K562 (cell line): Measurements from ENCODE around the gene CEMIP. TPM values are rescaled to one million over a fixed set of nuclear protein-coding genes. Genes with fewer than 3 reads are reported as not detected.
A peak's percentile ranks its signal among the peaks of the same experiment; 100 is the strongest.

Experiments
- BRCA1 ChIP-seq, 2 experiments: fragments of 450-650 bp in 1 of 2; sonication (generic) in 1 of 2; formaldehyde crosslinking in 1 of 2; IDR thresholded peaks; 2 replicates each; pipeline versions ENCODE4 v1.5.0 to v1.6.1; 2017 to 2020; ENCODE audit warnings: mild to moderate bottlenecking in 1 of 2, missing genetic modification reagents in 1 of 2
- CCNT2 ChIP-seq: IDR thresholded peaks from 2 replicates; pipeline ENCODE4 v1.6.1; 2011; ENCODE audit warnings: borderline replicate concordance, low read depth, mild to moderate bottlenecking, moderate library complexity, mixed read lengths, low read length; ENCODE audit not compliant: insufficient read length; ENCODE audit errors: extremely low read depth
- CREM ChIP-seq: IDR thresholded peaks from 2 replicates; pipeline ENCODE4 v1.6.1; 2014; ENCODE audit warnings: antibody characterized with exemption, low read depth
- CTBP1 ChIP-seq: fragments of 450-650 bp; IDR thresholded peaks from 2 replicates; pipeline ENCODE4 v1.6.1; 2016; ENCODE audit warnings: borderline replicate concordance
- DPF2 ChIP-seq: fragments of 450-650 bp; IDR thresholded peaks from 2 replicates; pipeline ENCODE4 v1.6.1; 2016
- EP300 ChIP-seq: IDR thresholded peaks from 2 replicates; pipeline ENCODE4 v1.6.1; 2012; ENCODE audit warnings: low read length, improper control_type of control experiment
- ETS2 ChIP-seq: IDR thresholded peaks from 2 replicates; pipeline ENCODE4 v1.6.1; 2016; ENCODE audit warnings: borderline replicate concordance, missing genetic modification characterization, mild to moderate bottlenecking, moderate library complexity, missing compliant biosample characterization; ENCODE audit not compliant: poor library complexity, severe bottlenecking
- FOXK2 ChIP-seq, 2 experiments: fragments of 450-650 bp; IDR thresholded peaks in 1 of 2; conservative IDR thresholded peaks in 1 of 2; 2 replicates each; pipeline ENCODE4 v1.6.1; 2016; ENCODE audit warnings: low read depth in 2 of 2, mild to moderate bottlenecking in 1 of 2
- KDM1A ChIP-seq, 2 experiments: fragments of 450-650 bp; IDR thresholded peaks; 2 replicates each; pipeline ENCODE4 v1.6.1; 2016; ENCODE audit warnings: mild to moderate bottlenecking in 2 of 2
- MAZ ChIP-seq, 2 experiments: fragments of 450-650 bp in 1 of 2; sonication (generic) in 1 of 2; formaldehyde crosslinking; IDR thresholded peaks in 1 of 2; conservative IDR thresholded peaks in 1 of 2; 2 replicates each; pipeline versions ENCODE4 v1.4.0 to v1.5.0; 2020; ENCODE audit warnings: mild to moderate bottlenecking in 1 of 2, missing genetic modification reagents in 1 of 2
- MYNN ChIP-seq, 2 experiments: sonication (generic); formaldehyde crosslinking in 1 of 2; IDR thresholded peaks; 2 replicates each; pipeline versions ENCODE4 v1.5.0 to v1.6.1; 2016 to 2020; ENCODE audit warnings: antibody characterized with exemption in 1 of 2, missing genetic modification reagents in 1 of 2
- NRF1 ChIP-seq, 2 experiments: fragments of 450-650 bp; IDR thresholded peaks in 1 of 2; conservative IDR thresholded peaks in 1 of 2; 2 replicates each; pipeline ENCODE4 v1.6.1; 2014; ENCODE audit warnings: mild to moderate bottlenecking in 2 of 2
- PHB2 ChIP-seq: fragments of 450-650 bp; IDR thresholded peaks from 2 replicates; pipeline ENCODE4 v1.6.1; 2017; ENCODE audit warnings: low read depth
- PTBP1 ChIP-seq: fragments of 200-400 bp; formaldehyde crosslinking; IDR thresholded peaks from 2 replicates; pipeline ENCODE4 v1.6.1; 2017; ENCODE audit warnings: low read depth, low read length
- SMARCE1 ChIP-seq: fragments of 450-650 bp; IDR thresholded peaks from 2 replicates; pipeline ENCODE4 v1.7.1; 2016; ENCODE audit warnings: mild to moderate bottlenecking
- TRIM24 ChIP-seq, 2 experiments: fragments of 450-650 bp; IDR thresholded peaks; 2 replicates each; pipeline ENCODE4 v1.6.1; 2016
- YY1 ChIP-seq, 3 experiments: IDR thresholded peaks; 2 replicates each; pipeline ENCODE4 v1.6.1; 2011; ENCODE audit warnings: low read length in 2 of 3, mild to moderate bottlenecking in 2 of 3, moderate library complexity in 2 of 3, borderline replicate concordance in 1 of 3, control low read depth in 1 of 3, low read depth in 1 of 3; ENCODE audit not compliant: insufficient read depth in 3 of 3, insufficient replicate concordance in 2 of 3, control insufficient read depth in 1 of 3, insufficient read length in 1 of 3; ENCODE audit errors: extremely low read depth in 1 of 3
- polyA plus RNA-seq, 8 experiments: library from polyadenylated mRNA; depleted of rRNA in 4 of 8; stranded (reverse) in 5 of 8; unstranded in 3 of 8; fragments of >200 nt; fragmentation: Nextera tagmentation in 2 of 8; fragmentation: Illumina TruSeq in 1 of 8; extraction: Ambion mirVana in 2 of 8; extraction: Trizol in 1 of 8; gene quantifications; 2 replicates each; pipeline versions ENCODE4 v1.2.1 to v1.2.3, GENCODE V29; 2011 to 2014; ENCODE audit warnings: inconsistent platforms in 1 of 8, missing spikeins in 1 of 8
- total RNA-seq, 7 experiments: library from RNA; depleted of rRNA in 6 of 7; stranded (reverse); fragments of >200 nt in 6 of 7; fragmentation: Illumina TruSeq in 2 of 7; extraction: Trizol in 2 of 7; gene quantifications; 2 replicates each; pipeline versions ENCODE4 v1.2.1 to v1.2.3, GENCODE V29; 2011 to 2021; ENCODE audit warnings: low replicate concordance in 1 of 7
- TF ChIP-seq, protein P1 (sequence below): sonication (generic); formaldehyde crosslinking; IDR thresholded peaks from 2 replicates; pipeline ENCODE4 v1.4.0; 2020; ENCODE audit warnings: mild to moderate bottlenecking, missing genetic modification reagents

CEMIP gene
- total and polyA plus RNA-seq, 9 of the 15 experiments (the other 6 are each of a cell fraction or from before 2014, with no cell fraction given) = 0.33 TPM; not detected in 8

DNA sequence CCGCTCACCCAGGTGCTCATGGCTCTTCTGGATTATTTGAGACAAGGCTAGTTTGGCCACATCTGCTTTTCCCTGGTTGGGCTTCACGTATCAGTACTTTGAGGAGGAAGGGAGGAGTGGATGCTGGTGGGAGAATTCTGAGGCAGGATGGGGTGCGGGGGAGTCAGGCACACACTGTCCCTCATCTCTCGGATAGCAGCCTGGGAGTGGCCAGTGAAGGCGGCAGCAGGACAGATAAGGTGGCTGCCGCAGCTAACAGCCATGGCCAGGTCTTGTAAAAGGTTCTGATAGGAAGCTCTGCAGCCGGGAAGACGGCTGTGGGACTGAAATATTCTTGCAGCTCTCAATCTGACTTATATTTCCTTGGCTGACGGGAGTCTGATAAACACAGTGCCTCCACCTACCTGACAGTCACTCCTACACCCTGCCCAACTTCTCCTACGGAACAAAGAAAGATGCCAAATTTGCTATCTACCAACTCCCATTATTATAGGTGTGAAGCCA, 123.2 kb downstream of the CEMIP start (continued):
- no peak for TF ChIP-seq ETS2 (tag)
- TF ChIP-seq SMARCE1 = peak; percentile 82
- TF ChIP-seq BRCA1 (IDR thresholded peaks at IDR 0.05) = no peak
- no peak for TF ChIP-seq BRCA1 (CRISPR knock-in tag; IDR thresholded peaks at IDR 0.05)
- TF ChIP-seq FOXK2 (conservative IDR thresholded peaks at IDR 0.05 in 1 of 2, IDR thresholded peaks at IDR 0.05 in 1 of 2; ENCODE audit: low read depth in 2 of 2) = no peak
- TF ChIP-seq CREM = peak; percentile 46
- peak in 1 of 2 experiments; percentile 53; a peak in 1 of 4 replicates for TF ChIP-seq MAZ (CRISPR knock-in tag; conservative IDR thresholded peaks at IDR 0.05 in 1 of 2, IDR thresholded peaks at IDR 0.05 in 1 of 2)
- peak; percentile 79 to 88 for TF ChIP-seq KDM1A (IDR thresholded peaks at IDR 0.05)
- TF ChIP-seq TRIM24 (IDR thresholded peaks at IDR 0.05) = peak; percentile 53 to 83; a peak in 3 of 4 replicates
- peak; percentile 81 for TF ChIP-seq EP300
- TF ChIP-seq CCNT2 = peak; percentile 91
- TF ChIP-seq MYNN (IDR thresholded peaks at IDR 0.05) = 0 out of 2 replicates have a peak, but pooled peaks have one; percentile 38
- no peak for TF ChIP-seq MYNN (CRISPR knock-in tag; IDR thresholded peaks at IDR 0.05)
- TF ChIP-seq YY1 (IDR thresholded peaks at IDR 0.05; ENCODE audit: borderline replicate concordance in 1 of 3, control insufficient read depth in 1 of 3, extremely low read depth in 1 of 3, insufficient read depth in 3 of 3, insufficient read length in 1 of 3, insufficient replicate concordance in 2 of 3, low read depth in 1 of 3, low read length in 2 of 3) = peak in 1 of 3 experiments; percentile 52
- TF ChIP-seq DPF2 = peak; percentile 85
- TF ChIP-seq PHB2 = peak; percentile 33; the same call in 1 of the 2 replicates
- TF ChIP-seq NRF1 (conservative IDR thresholded peaks at IDR 0.05 in 1 of 2, IDR thresholded peaks at IDR 0.05 in 1 of 2) = no peak
- TF ChIP-seq, protein P1, sequence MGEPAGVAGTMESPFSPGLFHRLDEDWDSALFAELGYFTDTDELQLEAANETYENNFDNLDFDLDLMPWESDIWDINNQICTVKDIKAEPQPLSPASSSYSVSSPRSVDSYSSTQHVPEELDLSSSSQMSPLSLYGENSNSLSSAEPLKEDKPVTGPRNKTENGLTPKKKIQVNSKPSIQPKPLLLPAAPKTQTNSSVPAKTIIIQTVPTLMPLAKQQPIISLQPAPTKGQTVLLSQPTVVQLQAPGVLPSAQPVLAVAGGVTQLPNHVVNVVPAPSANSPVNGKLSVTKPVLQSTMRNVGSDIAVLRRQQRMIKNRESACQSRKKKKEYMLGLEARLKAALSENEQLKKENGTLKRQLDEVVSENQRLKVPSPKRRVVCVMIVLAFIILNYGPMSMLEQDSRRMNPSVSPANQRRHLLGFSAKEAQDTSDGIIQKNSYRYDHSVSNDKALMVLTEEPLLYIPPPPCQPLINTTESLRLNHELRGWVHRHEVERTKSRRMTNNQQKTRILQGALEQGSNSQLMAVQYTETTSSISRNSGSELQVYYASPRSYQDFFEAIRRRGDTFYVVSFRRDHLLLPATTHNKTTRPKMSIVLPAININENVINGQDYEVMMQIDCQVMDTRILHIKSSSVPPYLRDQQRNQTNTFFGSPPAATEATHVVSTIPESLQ (CRISPR knock-in tag) = 0 out of 2 replicates have a peak, but pooled peaks have one; percentile 34
- TF ChIP-seq CTBP1 = peak; percentile 100
- 0 out of 2 replicates have a peak, but pooled peaks have one; percentile 27 for TF ChIP-seq PTBP1
